ENCODE results near the gene CROCC.

The CROCC gene

GRCh38 chr1:16904560-16905109 lies 17.1 kb upstream of the CROCC start:
- Histone ChIP-seq H3K27me3 (replicated peaks; ENCODE audit: insufficient read depth, low read length) (no peaks in the 10 kb centered on the region), H3K27ac (ENCODE audit: low read length) (peak overlapping the region; percentile 88), H3K4me1 (ENCODE audit: low read length) (peaks cover 40% of the 10 kb centered on the region), H3K4me2 (ENCODE audit: low read depth, low read length) (peak overlapping the region; percentile 76), H3K9me3 (replicated peaks; ENCODE audit: insufficient read depth, low read length) (no peaks in the 10 kb centered on the region), H3K4me3 (ENCODE audit: low read length) (peak overlapping the region; percentile 62), H2AFZ (ENCODE audit: low read length) (peak overlapping the region; percentile 40), H3K79me2 (ENCODE audit: low read length) (no peaks in the 10 kb centered on the region), H4K20me1 (ENCODE audit: insufficient read depth, low read length) (no peaks in the 10 kb centered on the region), H3F3A (ENCODE audit: insufficient read depth, low read length) (peaks cover 39% of the 10 kb centered on the region), H3K9me2 (replicated peaks; ENCODE audit: insufficient read depth, low read length) (no peaks in the 10 kb centered on the region), H3K9ac (ENCODE audit: low read length) (peak overlapping the region; percentile 98), H3K36me3 (replicated peaks; ENCODE audit: insufficient read depth, low read length) (no peaks in the 10 kb centered on the region)
- TF ChIP-seq, protein P1, sequence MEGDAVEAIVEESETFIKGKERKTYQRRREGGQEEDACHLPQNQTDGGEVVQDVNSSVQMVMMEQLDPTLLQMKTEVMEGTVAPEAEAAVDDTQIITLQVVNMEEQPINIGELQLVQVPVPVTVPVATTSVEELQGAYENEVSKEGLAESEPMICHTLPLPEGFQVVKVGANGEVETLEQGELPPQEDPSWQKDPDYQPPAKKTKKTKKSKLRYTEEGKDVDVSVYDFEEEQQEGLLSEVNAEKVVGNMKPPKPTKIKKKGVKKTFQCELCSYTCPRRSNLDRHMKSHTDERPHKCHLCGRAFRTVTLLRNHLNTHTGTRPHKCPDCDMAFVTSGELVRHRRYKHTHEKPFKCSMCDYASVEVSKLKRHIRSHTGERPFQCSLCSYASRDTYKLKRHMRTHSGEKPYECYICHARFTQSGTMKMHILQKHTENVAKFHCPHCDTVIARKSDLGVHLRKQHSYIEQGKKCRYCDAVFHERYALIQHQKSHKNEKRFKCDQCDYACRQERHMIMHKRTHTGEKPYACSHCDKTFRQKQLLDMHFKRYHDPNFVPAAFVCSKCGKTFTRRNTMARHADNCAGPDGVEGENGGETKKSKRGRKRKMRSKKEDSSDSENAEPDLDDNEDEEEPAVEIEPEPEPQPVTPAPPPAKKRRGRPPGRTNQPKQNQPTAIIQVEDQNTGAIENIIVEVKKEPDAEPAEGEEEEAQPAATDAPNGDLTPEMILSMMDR (IDR thresholded peaks at IDR 0.05; ENCODE audit: low read length) = no peak
- TF ChIP-seq EZH2 (optimal IDR thresholded peaks at IDR 0.05; ENCODE audit: low read depth, low read length) (no peak), EZH2phosphoT487 (IDR thresholded peaks at IDR 0.05; ENCODE audit: low read length) (no peak)
- DNase-seq = peak; percentile 98

- Histone ChIP-seq H4K20me1 (ENCODE audit: insufficient read depth, low read length) (no peaks in the 10 kb centered on the region), H3K27ac (ENCODE audit: low read length) (peak overlapping the region; percentile 88), H3K36me3 (replicated peaks; ENCODE audit: insufficient read depth, low read length) (no peaks in the 10 kb centered on the region), H3K27me3 (replicated peaks; ENCODE audit: insufficient read depth, low read length) (no peaks in the 10 kb centered on the region), H3K79me2 (ENCODE audit: low read length) (no peaks in the 10 kb centered on the region), H3K4me3 (ENCODE audit: low read length) (peak overlapping the region; percentile 62), H3K9ac (ENCODE audit: low read length) (peak overlapping the region; percentile 98), H3K4me2 (ENCODE audit: low read depth, low read length) (peak overlapping the region; percentile 76), H2AFZ (ENCODE audit: low read length) (peak overlapping the region; percentile 40), H3K9me3 (replicated peaks; ENCODE audit: insufficient read depth, low read length) (no peaks in the 10 kb centered on the region), H3K4me1 (ENCODE audit: low read length) (peaks cover 40% of the 10 kb centered on the region), H3F3A (ENCODE audit: insufficient read depth, low read length) (peaks cover 39% of the 10 kb centered on the region), H3K9me2 (replicated peaks; ENCODE audit: insufficient read depth, low read length) (no peaks in the 10 kb centered on the region)
- TF ChIP-seq EZH2 (optimal IDR thresholded peaks at IDR 0.05; ENCODE audit: low read depth, low read length) = no peak
- TF ChIP-seq, protein P1 (IDR thresholded peaks at IDR 0.05; ENCODE audit: low read length) = no peak
- DNase-seq = peak; percentile 85
These were observed 16.4 kb upstream of the CROCC start for GRCh38 chr1:16905110-16905867.

- Histone ChIP-seq H3K9ac (ENCODE audit: low read length) (peak overlapping the region; percentile 21), H3K4me2 (ENCODE audit: low read depth, low read length) (peak overlapping the region; percentile 76), H4K20me1 (ENCODE audit: insufficient read depth, low read length) (no peaks in the 10 kb centered on the region), H3K27me3 (replicated peaks; ENCODE audit: insufficient read depth, low read length) (no peaks in the 10 kb centered on the region), H2AFZ (ENCODE audit: low read length) (no peak overlapping the region), H3K4me1 (ENCODE audit: low read length) (peaks cover 34% of the 10 kb centered on the region), H3K27ac (ENCODE audit: low read length) (peak overlapping the region; percentile 88; the same call in 1 of the 2 replicates), H3F3A (ENCODE audit: insufficient read depth, low read length) (peaks cover 34% of the 10 kb centered on the region), H3K79me2 (ENCODE audit: low read length) (no peaks in the 10 kb centered on the region), H3K36me3 (replicated peaks; ENCODE audit: insufficient read depth, low read length) (no peaks in the 10 kb centered on the region), H3K9me2 (replicated peaks; ENCODE audit: insufficient read depth, low read length) (no peaks in the 10 kb centered on the region), H3K9me3 (replicated peaks; ENCODE audit: insufficient read depth, low read length) (no peaks in the 10 kb centered on the region), H3K4me3 (ENCODE audit: low read length) (no peak overlapping the region)
- TF ChIP-seq EZH2 (optimal IDR thresholded peaks at IDR 0.05; ENCODE audit: low read depth, low read length) (no peak), EZH2phosphoT487 (IDR thresholded peaks at IDR 0.05; ENCODE audit: low read length) (no peak)
- TF ChIP-seq, protein P1 (IDR thresholded peaks at IDR 0.05; ENCODE audit: low read length) = no peak
- peak; percentile 29 for DNase-seq
These were observed 15.6 kb upstream of the CROCC start for GRCh38 chr1:16905868-16906702.

All from MM.1S (cell line).